Rectal smooth muscle tissue (tissue), 1 donor: ENCODE measurements around the gene GAREM1.

ENCODE experiments used
- H3K27ac ChIP-seq: one replicate; pipeline ENCODE4 v1.7.0; 2013; ENCODE audit warnings: low read depth, low read length, inconsistent platforms
- H3K27me3 ChIP-seq: one replicate; pipeline ENCODE4 v1.7.0; 2013; ENCODE audit warnings: low read length; ENCODE audit not compliant: control insufficient read depth, insufficient read depth
- H3K36me3 ChIP-seq: one replicate; pipeline ENCODE4 v1.7.0; 2013; ENCODE audit warnings: low read length; ENCODE audit not compliant: control insufficient read depth, insufficient read depth
- H3K4me1 ChIP-seq: one replicate; pipeline ENCODE4 v1.7.0; 2013; ENCODE audit warnings: low read length; ENCODE audit not compliant: control insufficient read depth, insufficient read depth
- H3K4me3 ChIP-seq: one replicate; pipeline ENCODE4 v1.7.0; 2013; ENCODE audit warnings: low read length
- H3K9ac ChIP-seq: one replicate; pipeline ENCODE4 v1.7.0; 2013; ENCODE audit warnings: low read length

The GAREM1 gene

GRCh38 chr18:32393407-32393806 is 77.3 kb downstream of the GAREM1 start:
- H3K4me3 ChIP-seq, result no peak overlapping the region
- no peaks in the 10 kb centered on the region for H3K36me3 ChIP-seq

GRCh38 chr18:32391126-32391525 is 79.6 kb downstream of the GAREM1 start:
- Histone ChIP-seq H3K36me3 (no peaks in the 10 kb centered on the region), H3K4me3 (no peak overlapping the region), H3K9ac (no peak overlapping the region), H3K4me1 (no peaks in the 10 kb centered on the region), H3K27me3 (no peaks in the 10 kb centered on the region), H3K27ac (no peak overlapping the region)

More at GRCh38 chr18:32393407-32393806, 77.3 kb downstream of the GAREM1 start:
- Histone ChIP-seq H3K27me3 (no peaks in the 10 kb centered on the region), H3K9ac (no peak overlapping the region), H3K27ac (no peak overlapping the region), H3K4me1 (no peaks in the 10 kb centered on the region)

GRCh38 chr18:32389858-32390257 is 80.8 kb downstream of the GAREM1 start:
- Histone ChIP-seq H3K4me3 (no peak overlapping the region), H3K9ac (no peak overlapping the region), H3K27me3 (no peaks in the 10 kb centered on the region), H3K4me1 (no peaks in the 10 kb centered on the region), H3K36me3 (no peaks in the 10 kb centered on the region), H3K27ac (no peak overlapping the region)

- H3K27me3 ChIP-seq, result no peaks in the 10 kb centered on the region
- no peak overlapping the region for H3K27ac ChIP-seq
- no peaks in the 10 kb centered on the region for H3K4me1 ChIP-seq
- no peak overlapping the region for H3K4me3 ChIP-seq
- H3K36me3 ChIP-seq, result no peaks in the 10 kb centered on the region
- H3K9ac ChIP-seq, result no peak overlapping the region
These were observed 81.5 kb downstream of the GAREM1 start for GRCh38 chr18:32389191-32389590.

- H3K4me1 ChIP-seq, result peaks cover 3% of the 10 kb centered on the region
- no peaks in the 10 kb centered on the region for H3K27me3 ChIP-seq
- H3K9ac ChIP-seq, result no peak overlapping the region
- H3K27ac ChIP-seq, result no peak overlapping the region
- H3K4me3 ChIP-seq, result no peak overlapping the region
- no peaks in the 10 kb centered on the region for H3K36me3 ChIP-seq
These were observed 84.2 kb downstream of the GAREM1 start for GRCh38 chr18:32386471-32386870.

- H3K9ac ChIP-seq, result no peak overlapping the region
- no peak overlapping the region for H3K4me3 ChIP-seq
- H3K36me3 ChIP-seq, result no peaks in the 10 kb centered on the region
- H3K4me1 ChIP-seq, result peaks cover 3% of the 10 kb centered on the region
- no peak overlapping the region for H3K27ac ChIP-seq
- H3K27me3 ChIP-seq, result no peaks in the 10 kb centered on the region
These were observed 87.4 kb downstream of the GAREM1 start for GRCh38 chr18:32383050-32383819.

GRCh38 chr18:32381761-32382160 is 88.9 kb downstream of the GAREM1 start:
- H3K27me3 ChIP-seq, result no peaks in the 10 kb centered on the region
- H3K4me1 ChIP-seq, result peaks cover 3% of the 10 kb centered on the region
- H3K9ac ChIP-seq, result no peak overlapping the region
- H3K36me3 ChIP-seq, result no peaks in the 10 kb centered on the region
- H3K27ac ChIP-seq, result no peak overlapping the region
- no peak overlapping the region for H3K4me3 ChIP-seq

- no peaks in the 10 kb centered on the region for H3K27me3 ChIP-seq
These were observed 90.1 kb downstream of the GAREM1 start for GRCh38 chr18:32380559-32380958.

GRCh38 chr18:32379891-32380290 is 90.8 kb downstream of the GAREM1 start:
- H3K9ac ChIP-seq, result no peak overlapping the region
- H3K27ac ChIP-seq, result no peak overlapping the region
- H3K4me1 ChIP-seq, result peaks cover 3% of the 10 kb centered on the region
- H3K36me3 ChIP-seq, result no peaks in the 10 kb centered on the region
- H3K4me3 ChIP-seq, result no peak overlapping the region
- H3K27me3 ChIP-seq, result no peaks in the 10 kb centered on the region

More at GRCh38 chr18:32380559-32380958, 90.1 kb downstream of the GAREM1 start:
- Histone ChIP-seq H3K4me3 (no peak overlapping the region), H3K9ac (no peak overlapping the region), H3K36me3 (no peaks in the 10 kb centered on the region), H3K4me1 (peaks cover 3% of the 10 kb centered on the region), H3K27ac (no peak overlapping the region)

GRCh38 chr18:32378705-32379104 is 92.0 kb downstream of the GAREM1 start:
- no peak overlapping the region for H3K27ac ChIP-seq
- H3K4me3 ChIP-seq, result no peak overlapping the region
- no peaks in the 10 kb centered on the region for H3K36me3 ChIP-seq
- H3K27me3 ChIP-seq, result no peaks in the 10 kb centered on the region
- H3K4me1 ChIP-seq, result peaks cover 8% of the 10 kb centered on the region
- no peak overlapping the region for H3K9ac ChIP-seq

GRCh38 chr18:32373995-32374394 is 96.7 kb downstream of the GAREM1 start:
- no peaks in the 10 kb centered on the region for H3K36me3 ChIP-seq
- H3K4me1 ChIP-seq, result peaks cover 5% of the 10 kb centered on the region
- no peak overlapping the region for H3K4me3 ChIP-seq
- no peaks in the 10 kb centered on the region for H3K27me3 ChIP-seq
- H3K27ac ChIP-seq, result no peak overlapping the region
- H3K9ac ChIP-seq, result no peak overlapping the region

- Histone ChIP-seq H3K27ac (no peak overlapping the region), H3K4me1 (peaks cover 5% of the 10 kb centered on the region), H3K27me3 (no peaks in the 10 kb centered on the region), H3K4me3 (no peak overlapping the region), H3K9ac (no peak overlapping the region), H3K36me3 (no peaks in the 10 kb centered on the region)
These were observed 97.2 kb downstream of the GAREM1 start for GRCh38 chr18:32373505-32373904.

- Histone ChIP-seq H3K27me3 (no peaks in the 10 kb centered on the region), H3K4me3 (no peak overlapping the region), H3K36me3 (no peaks in the 10 kb centered on the region), H3K27ac (no peak overlapping the region), H3K9ac (no peak overlapping the region), H3K4me1 (peaks cover 5% of the 10 kb centered on the region)
These were observed 98.2 kb downstream of the GAREM1 start for GRCh38 chr18:32372381-32373061.
